GM12864 (cell line): Measurements from ENCODE around the gene LIMS1.

Experiments
- DNase-seq: peaks from one replicate; pipeline ENCODE4 v3.0.0-alpha.2; 2011; ENCODE audit warnings: low read depth
- H3K4me3 ChIP-seq: 2 replicates; pipeline ENCODE4 v1.5.1; 2011; ENCODE audit warnings: mild to moderate bottlenecking, low read depth, low read length, control low read depth
- TF ChIP-seq, protein P1 (sequence below): IDR thresholded peaks from 2 replicates; pipeline ENCODE4 v1.5.1; 2011; ENCODE audit warnings: low read depth, mild to moderate bottlenecking, moderate library complexity, low read length, control low read depth, inconsistent platforms; ENCODE audit errors: missing control alignments

LIMS1 gene

DNA sequence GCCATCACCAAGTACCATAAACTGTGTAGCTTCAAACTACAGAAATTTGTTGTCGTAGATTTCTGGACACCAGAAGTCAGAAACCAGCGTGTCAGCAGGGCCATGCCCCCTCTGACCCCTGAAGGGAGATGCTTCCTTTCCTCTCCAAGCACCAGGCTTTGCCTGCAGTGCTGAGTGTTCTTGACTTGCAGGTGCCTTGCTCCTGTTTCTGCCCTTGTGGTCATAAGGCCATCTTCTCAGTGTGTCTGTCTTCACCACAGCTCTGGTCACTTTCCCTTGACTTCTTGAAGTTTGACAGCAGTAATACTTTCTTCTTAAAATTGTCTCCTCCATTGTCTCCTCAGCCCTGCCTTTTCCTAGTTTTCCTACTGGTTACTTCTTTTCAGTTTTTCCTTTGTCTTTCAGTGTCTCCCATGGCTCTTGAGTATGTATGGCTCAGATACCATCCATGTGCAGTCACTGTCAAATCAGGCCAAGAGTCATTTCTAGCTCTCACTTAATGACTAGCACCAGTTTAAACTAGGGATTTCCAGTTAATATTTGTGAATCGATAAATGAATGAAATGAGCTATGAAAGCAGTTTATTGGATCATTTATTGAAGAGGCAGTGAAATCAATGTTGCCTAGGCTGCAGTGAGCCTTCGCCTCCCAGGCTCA, 93.8 kb downstream of the LIMS1 start:
- H3K4me3 ChIP-seq: no peak overlapping the region
- TF ChIP-seq, protein P1, sequence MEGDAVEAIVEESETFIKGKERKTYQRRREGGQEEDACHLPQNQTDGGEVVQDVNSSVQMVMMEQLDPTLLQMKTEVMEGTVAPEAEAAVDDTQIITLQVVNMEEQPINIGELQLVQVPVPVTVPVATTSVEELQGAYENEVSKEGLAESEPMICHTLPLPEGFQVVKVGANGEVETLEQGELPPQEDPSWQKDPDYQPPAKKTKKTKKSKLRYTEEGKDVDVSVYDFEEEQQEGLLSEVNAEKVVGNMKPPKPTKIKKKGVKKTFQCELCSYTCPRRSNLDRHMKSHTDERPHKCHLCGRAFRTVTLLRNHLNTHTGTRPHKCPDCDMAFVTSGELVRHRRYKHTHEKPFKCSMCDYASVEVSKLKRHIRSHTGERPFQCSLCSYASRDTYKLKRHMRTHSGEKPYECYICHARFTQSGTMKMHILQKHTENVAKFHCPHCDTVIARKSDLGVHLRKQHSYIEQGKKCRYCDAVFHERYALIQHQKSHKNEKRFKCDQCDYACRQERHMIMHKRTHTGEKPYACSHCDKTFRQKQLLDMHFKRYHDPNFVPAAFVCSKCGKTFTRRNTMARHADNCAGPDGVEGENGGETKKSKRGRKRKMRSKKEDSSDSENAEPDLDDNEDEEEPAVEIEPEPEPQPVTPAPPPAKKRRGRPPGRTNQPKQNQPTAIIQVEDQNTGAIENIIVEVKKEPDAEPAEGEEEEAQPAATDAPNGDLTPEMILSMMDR: no peak
- no peak for DNase-seq

DNA sequence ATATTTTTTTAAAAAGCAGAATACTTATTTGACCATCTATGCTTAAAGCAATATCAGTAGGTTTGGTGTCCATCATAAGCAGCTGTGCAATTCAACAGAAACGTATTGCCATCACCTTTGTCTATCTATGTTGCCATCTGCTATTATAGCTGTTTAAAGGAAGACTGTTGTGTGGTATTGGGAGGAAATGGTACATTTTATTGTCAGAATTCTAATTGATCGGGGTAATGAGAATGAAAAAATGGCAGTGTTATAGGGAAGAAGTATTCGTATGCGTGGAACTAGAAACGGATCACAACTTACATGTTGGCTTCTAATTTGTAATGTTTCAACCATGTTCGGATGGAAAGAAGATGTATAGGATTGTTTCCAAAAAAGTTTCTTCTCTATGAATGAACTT, 94.7 kb downstream of the LIMS1 start:
- no peak overlapping the region for H3K4me3 ChIP-seq
- no peak for DNase-seq
- TF ChIP-seq, protein P1: no peak

GRCh38 chr2:108629417-108629816, 95.1 kb downstream of the LIMS1 start:
- TF ChIP-seq, protein P1: no peak
- peak; percentile 58 for DNase-seq
- H3K4me3 ChIP-seq: no peak overlapping the region

GRCh38 chr2:108630567-108631405, 96.5 kb downstream of the LIMS1 start:
- H3K4me3 ChIP-seq: no peak overlapping the region
- TF ChIP-seq, protein P1: no peak
- no peak for DNase-seq

DNA sequence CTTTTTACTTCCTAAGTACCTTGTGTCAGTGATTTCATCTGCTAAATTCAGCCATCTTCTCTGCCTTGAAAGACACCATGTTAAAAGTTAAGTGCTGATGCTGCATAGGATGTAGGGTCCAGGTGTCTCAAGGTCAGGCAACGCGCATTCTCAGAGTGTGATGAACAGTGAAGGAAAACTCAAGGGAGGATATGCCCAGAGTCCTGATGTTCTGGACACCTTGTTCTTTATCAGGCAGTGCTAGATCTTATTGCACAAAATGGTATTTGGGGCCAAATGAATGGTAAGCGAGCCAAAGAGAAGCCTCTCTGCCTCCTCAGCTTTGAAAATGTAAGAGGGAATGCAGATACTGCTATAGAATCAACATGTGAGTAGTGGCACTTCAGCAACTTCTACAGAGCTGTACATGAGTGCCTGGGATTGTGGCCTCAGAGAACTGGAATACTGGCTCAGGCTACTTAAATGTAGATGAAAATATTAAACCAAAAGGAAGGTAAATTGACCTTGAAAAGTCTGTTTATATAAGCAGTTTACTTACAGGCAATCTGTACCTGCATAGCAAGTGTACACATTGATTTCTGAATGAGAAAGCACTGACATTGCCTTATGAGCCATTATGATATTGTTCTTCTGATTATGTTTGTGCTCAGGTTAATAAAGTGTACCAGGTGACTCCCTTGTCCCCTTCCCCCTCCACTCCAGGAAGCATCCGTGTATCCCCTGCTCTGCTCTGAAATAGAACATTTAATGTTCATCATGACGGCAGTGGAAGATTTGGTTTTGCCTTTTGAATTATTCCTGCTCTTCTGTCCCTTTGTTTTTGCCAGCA, 98.3 kb downstream of the LIMS1 start:
- TF ChIP-seq, protein P1: no peak
- no peak for DNase-seq
- H3K4me3 ChIP-seq: no peak overlapping the region

DNA sequence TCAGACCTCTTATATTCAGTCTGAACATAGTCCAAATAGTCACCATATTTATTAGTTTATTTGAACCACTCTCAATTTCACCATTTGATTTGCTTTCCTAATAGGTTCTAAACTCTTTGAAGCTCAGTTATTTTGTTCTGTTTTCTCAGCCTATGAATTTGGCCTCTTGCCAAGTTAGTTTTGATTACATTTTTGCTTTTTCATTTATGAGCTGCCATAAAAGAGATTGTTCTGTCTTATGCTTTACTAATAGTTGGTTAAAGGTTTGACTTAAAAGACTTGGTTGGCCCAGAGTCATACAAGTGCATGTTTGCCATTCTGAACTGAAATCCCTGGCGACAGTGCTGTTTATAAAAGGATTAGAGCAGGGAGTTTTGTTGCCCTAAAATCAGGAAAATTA, 99.1 kb downstream of the LIMS1 start:
- DNase-seq: no peak
- H3K4me3 ChIP-seq: no peak overlapping the region
- TF ChIP-seq, protein P1: no peak
